Aorta (tissue), 4 donors: ENCODE results near the gene SLC6A1. TPM values are rescaled to one million over a fixed set of nuclear protein-coding genes. Genes with fewer than 3 reads are reported as not detected.

Experiments used
- polyA plus RNA-seq, 2 donors: library from polyadenylated mRNA; stranded (reverse); fragments of 200-250 nt; gene quantifications; one replicate each; pipeline ENCODE4 v1.2.3, GENCODE V29; 2013
- total RNA-seq, 2 donors: library from RNA; stranded (reverse); fragmentation: NEBNext Ultra II Directional; extraction: Animal tissue kit (Norgen Biotek cat#: 25700); gene quantifications; one replicate each; pipeline ENCODE4 v1.2.1, GENCODE V29; 2021
- donor health status: healthy with polysubstance abuse.
- donor health status: Bipolar disorder and iron deficiency.
- donor health status: DM: no; HTN: no; CAD: no.
- donor health status: DM: yes; HTN: yes; CAD: no.

SLC6A1 gene
- total and polyA plus RNA-seq, 4 donors, result 0.50 to 4.9 (median 1.8) TPM

Other genes with a start within 250 kb of the SLC6A1 start
- not detected for gene SLC6A11, start 176.5 kb upstream of the SLC6A1 start, total RNA-seq
- gene SLC6A11, start 176.5 kb upstream of the SLC6A1 start, polyA plus RNA-seq, result not detected
- 10 to 100 TPM; 22.4 to 45.1 TPM for gene HRH1, start 161.7 kb downstream of the SLC6A1 start, total RNA-seq
- gene HRH1, start 161.7 kb downstream of the SLC6A1 start, polyA plus RNA-seq, result 1 to 10 TPM; 3.9 to 4.4 TPM